Natural killer cell (primary cell): ENCODE data around the gene B3GNT5. TPM values are rescaled to one million over a fixed set of nuclear protein-coding genes. Genes with fewer than 3 reads are reported as not detected.
A peak's percentile ranks its signal among the peaks of the same experiment; 100 is the strongest.

Experiments
- ATAC-seq, 3 donors: fragments of 150-1000 bp in 2 of 3; fragments of 200-7000 bp in 1 of 3; cut with Tn5 transposase; 1 replicate in 1 of 3; 2 replicates in 2 of 3; pipeline ENCODE4 v1.10.0; 2021; ENCODE audit warnings: mild to moderate bottlenecking in 2 of 3, moderate library complexity in 2 of 3
- DNase-seq, 2 donors: peaks; one replicate each; pipeline versions ENCODE4 v3.0.0 to v3.0.0-alpha.2; 2013 to 2021; ENCODE audit warnings: mixed read lengths in 1 of 2
- H3K27ac ChIP-seq: one replicate; pipeline ENCODE4 v1.5.1; 2013; ENCODE audit warnings: mild to moderate bottlenecking, low read length
- H3K27me3 ChIP-seq: one replicate; pipeline ENCODE4 v1.6.1; 2013; ENCODE audit warnings: low read length; ENCODE audit not compliant: control insufficient read depth, insufficient read depth
- H3K36me3 ChIP-seq: one replicate; pipeline ENCODE4 v1.6.1; 2013; ENCODE audit warnings: low read length; ENCODE audit not compliant: control insufficient read depth, insufficient read depth
- H3K4me1 ChIP-seq: one replicate; pipeline ENCODE4 v1.6.1; 2013; ENCODE audit warnings: low read length; ENCODE audit not compliant: control insufficient read depth, insufficient read depth
- H3K4me3 ChIP-seq: one replicate; pipeline ENCODE4 v1.5.1; 2013; ENCODE audit warnings: low read length
- H3K9me3 ChIP-seq: one replicate; pipeline ENCODE4 v1.6.1; 2013; ENCODE audit warnings: low read length; ENCODE audit not compliant: control insufficient read depth, insufficient read depth
- H3K27ac Mint-ChIP-seq, 2 donors: one replicate each; pipeline ENCODE4 v1.8.0; 2022; ENCODE audit warnings: mild to moderate bottlenecking in 2 of 2, mixed read lengths in 2 of 2, moderate library complexity in 1 of 2
- H3K27me3 Mint-ChIP-seq, 2 donors: one replicate each; pipeline ENCODE4 v1.8.0; 2022; ENCODE audit warnings: low read depth in 2 of 2, mixed read lengths in 2 of 2
- H3K36me3 Mint-ChIP-seq: one replicate; pipeline ENCODE4 v1.8.0; 2022; ENCODE audit warnings: mixed read lengths
- H3K4me1 Mint-ChIP-seq, 2 donors: one replicate each; pipeline ENCODE4 v1.8.0; 2022; ENCODE audit warnings: mixed read lengths in 2 of 2
- H3K4me3 Mint-ChIP-seq: one replicate; pipeline ENCODE4 v1.8.0; 2022; ENCODE audit warnings: mild to moderate bottlenecking, moderate library complexity, mixed read lengths
- H3K9me3 Mint-ChIP-seq, 2 donors: one replicate each; pipeline ENCODE4 v1.8.0; 2022; ENCODE audit warnings: mixed read lengths in 2 of 2
- WGBS: methylation state at CpG from one replicate; pipeline ENCODE4 v1.1.7; 2013; ENCODE audit warnings: missing lambda C conversion rate; ENCODE audit not compliant: insufficient coverage; 5-methylcytosine and 5-hydroxymethylcytosine counted together
- intact Hi-C: fragments of 100-400 bp; cut with micrococcal nuclease; formaldehyde crosslinking; loops from one replicate; pipeline ENCODE4 v1.14.2; 2022
- total RNA-seq, 4 donors: library from RNA; stranded (reverse); fragments of 120-200 nt in 1 of 4; gene quantifications; one replicate each; pipeline versions ENCODE4 v1.2.3 to v1.2.4, GENCODE V29; 2013 to 2022
- TF ChIP-seq, protein P1 (sequence below): fragments of 200-600 bp; IDR thresholded peaks from one replicate; pipeline ENCODE4 v1.8.0; 2022; ENCODE audit warnings: antibody characterized with exemption

The B3GNT5 gene
- total RNA-seq, 3 donors from 2014 or later (not counting 1 experiment from before 2014, with no cell fraction given) = 1.2 to 4.5 (median 3.4) TPM

GRCh38 chr3:183259087-183259486 lies 6.0 kb downstream of the B3GNT5 start:
- Histone ChIP-seq H3K9me3 (no peaks in the 10 kb centered on the region), H3K27ac (no peak overlapping the region), H3K4me1 (peaks cover 7% of the 10 kb centered on the region), H3K27me3 (peaks cover 8% of the 10 kb centered on the region), H3K36me3 (no peaks in the 10 kb centered on the region), H3K4me3 (no peak overlapping the region)
- peaks cover 24 to 53% of the 10 kb centered on the region in 2 donors for H3K27me3 Mint-ChIP-seq
- no peaks in the 10 kb centered on the region for H3K4me1 Mint-ChIP-seq
- no peaks in the 10 kb centered on the region for H3K9me3 Mint-ChIP-seq
- ATAC-seq (no peak), DNase-seq (no peak)
- intact Hi-C loops = no loop called here
- H3K27ac Mint-ChIP-seq = no peak overlapping the region
- TF ChIP-seq, protein P1, sequence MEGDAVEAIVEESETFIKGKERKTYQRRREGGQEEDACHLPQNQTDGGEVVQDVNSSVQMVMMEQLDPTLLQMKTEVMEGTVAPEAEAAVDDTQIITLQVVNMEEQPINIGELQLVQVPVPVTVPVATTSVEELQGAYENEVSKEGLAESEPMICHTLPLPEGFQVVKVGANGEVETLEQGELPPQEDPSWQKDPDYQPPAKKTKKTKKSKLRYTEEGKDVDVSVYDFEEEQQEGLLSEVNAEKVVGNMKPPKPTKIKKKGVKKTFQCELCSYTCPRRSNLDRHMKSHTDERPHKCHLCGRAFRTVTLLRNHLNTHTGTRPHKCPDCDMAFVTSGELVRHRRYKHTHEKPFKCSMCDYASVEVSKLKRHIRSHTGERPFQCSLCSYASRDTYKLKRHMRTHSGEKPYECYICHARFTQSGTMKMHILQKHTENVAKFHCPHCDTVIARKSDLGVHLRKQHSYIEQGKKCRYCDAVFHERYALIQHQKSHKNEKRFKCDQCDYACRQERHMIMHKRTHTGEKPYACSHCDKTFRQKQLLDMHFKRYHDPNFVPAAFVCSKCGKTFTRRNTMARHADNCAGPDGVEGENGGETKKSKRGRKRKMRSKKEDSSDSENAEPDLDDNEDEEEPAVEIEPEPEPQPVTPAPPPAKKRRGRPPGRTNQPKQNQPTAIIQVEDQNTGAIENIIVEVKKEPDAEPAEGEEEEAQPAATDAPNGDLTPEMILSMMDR = no peak
- H3K36me3 Mint-ChIP-seq = no peaks in the 10 kb centered on the region
- 90% methylated on average over 3 of the region's 3 CpGs for WGBS
- H3K4me3 Mint-ChIP-seq = no peak overlapping the region

DNA sequence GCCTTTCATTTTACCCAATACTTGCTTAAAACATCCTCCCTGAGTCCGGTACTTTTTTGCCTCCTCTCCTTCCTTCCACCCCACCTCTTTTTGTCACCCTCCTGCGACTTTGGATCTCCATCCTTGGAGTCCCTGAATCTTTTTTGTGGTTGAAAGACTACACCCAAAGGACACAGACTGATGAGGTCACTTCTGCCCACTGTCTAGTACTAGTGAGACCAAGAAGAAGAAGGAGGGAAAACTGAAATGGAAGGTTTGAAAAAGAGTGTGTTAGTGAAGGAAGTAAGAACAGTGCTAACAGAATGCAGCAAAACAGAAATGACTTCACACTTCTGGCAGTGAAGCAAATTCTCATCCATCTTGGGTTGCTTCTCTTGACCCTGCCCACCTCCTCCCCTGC lies 6.6 kb downstream of the B3GNT5 start:
- DNase-seq = no peak
- Histone ChIP-seq H3K36me3 (no peaks in the 10 kb centered on the region), H3K9me3 (no peaks in the 10 kb centered on the region), H3K27me3 (peaks cover 7% of the 10 kb centered on the region), H3K27ac (no peak overlapping the region), H3K4me3 (no peak overlapping the region), H3K4me1 (peaks cover 4% of the 10 kb centered on the region)
- WGBS = 83% methylated on average over 2 of the region's 2 CpGs
- Mint-ChIP-seq H3K36me3 (no peaks in the 10 kb centered on the region), H3K4me1 (no peaks in the 10 kb centered on the region), H3K4me3 (no peak overlapping the region), H3K27ac (no peak overlapping the region), H3K9me3 (no peaks in the 10 kb centered on the region), H3K27me3 (peaks cover 23 to 53% of the 10 kb centered on the region in 2 donors)
- no peak for ATAC-seq
- intact Hi-C loops = no loop called here
- TF ChIP-seq, protein P1 = no peak

DNA sequence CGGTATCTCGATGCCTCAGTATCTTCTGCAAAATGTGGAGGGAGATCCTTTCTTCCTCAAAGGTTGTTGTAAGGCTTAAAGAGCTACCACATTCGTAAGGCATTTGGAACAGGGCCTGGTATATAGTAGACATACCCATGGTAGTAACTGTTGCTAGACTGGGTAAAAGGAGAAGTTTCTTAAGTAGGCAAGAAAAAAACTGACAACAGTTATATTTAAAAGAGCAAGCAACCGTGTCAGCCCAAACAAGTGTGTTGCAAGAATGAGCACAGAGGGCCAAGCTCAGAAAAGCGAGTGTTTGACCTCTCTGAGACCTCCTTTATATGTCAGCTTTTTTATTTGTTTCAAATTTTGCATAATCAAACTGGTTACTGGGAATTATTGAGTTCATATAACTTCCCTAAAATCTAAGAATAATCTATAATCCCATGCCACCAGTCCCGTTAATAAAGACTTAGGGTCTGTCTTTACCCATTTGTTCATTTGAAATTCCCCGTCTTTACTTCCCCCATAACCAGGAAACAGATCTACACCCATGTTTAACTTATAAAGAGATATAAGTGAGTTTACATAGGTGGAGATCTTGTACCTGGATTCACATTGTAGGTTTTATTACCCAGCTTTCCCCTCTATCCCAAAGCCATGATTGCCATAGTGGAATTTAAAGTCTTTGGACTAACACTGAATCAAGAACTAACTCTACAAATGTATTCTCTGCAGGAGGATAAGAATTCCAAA lies 7.3 kb downstream of the B3GNT5 start:
- H3K27me3 ChIP-seq = no peaks in the 10 kb centered on the region
- DNase-seq (no peak), ATAC-seq (peak in 1 of 3 donors; percentile 44)
- no peaks in the 10 kb centered on the region for H3K9me3 ChIP-seq
- no peaks in the 10 kb centered on the region for H3K36me3 ChIP-seq
- TF ChIP-seq, protein P1 = no peak
- intact Hi-C loops = no loop called here
- no peak overlapping the region for H3K4me3 ChIP-seq
- 40% methylated on average over 7 of the region's 7 CpGs for WGBS
- Mint-ChIP-seq H3K36me3 (no peaks in the 10 kb centered on the region), H3K4me1 (no peaks in the 10 kb centered on the region), H3K27me3 (peaks cover 17 to 46% of the 10 kb centered on the region in 2 donors), H3K9me3 (no peaks in the 10 kb centered on the region), H3K4me3 (no peak overlapping the region), H3K27ac (no peak overlapping the region)
- no peak overlapping the region for H3K27ac ChIP-seq
- H3K4me1 ChIP-seq = peaks cover 3% of the 10 kb centered on the region
